GM12878 (cell line): ENCODE data around the gene ZSCAN10. TPM values are rescaled to one million over a fixed set of nuclear protein-coding genes. Genes with fewer than 3 reads are reported as not detected.

Experiments
- ATAC-seq: fragments of 200-7000 bp; cut with Tn5 transposase; 3 replicates; pipeline ENCODE4 v1.9.1; 2020; ENCODE audit warnings: mild to moderate bottlenecking, moderate library complexity
- BruUV-seq: library from RNA; stranded (reverse); fragments of 400-500 nt; replicated peaks from 2 replicates; lab custom pipeline; 2021; lab: Mats Ljungman, UMichigan
- CTCF ChIA-PET: fragments of 300-600 bp; sonication (Branson Sonifier 250); formaldehyde crosslinking; extraction: SDS; loops from one replicate; lab custom pipeline; 2021; ENCODE audit warnings: inconsistent platforms; lab: Yijun Ruan, JAX
- POLR2A ChIA-PET: fragments of 350-600 bp; formaldehyde crosslinking; extraction: SDS; loops from one replicate; lab custom pipeline; 2021; ENCODE audit warnings: inconsistent platforms; lab: Charles Lee
- RAD21 ChIA-PET: fragments of 300-600 bp; sonication (Branson Sonifier 250); formaldehyde crosslinking; loops from one replicate; lab custom pipeline; 2023; ENCODE audit warnings: antibody characterized with exemption; ENCODE audit not compliant: unreplicated experiment; lab: Charles Lee
- SMC1A ChIA-PET: fragments of 300-600 bp; sonication (Branson Sonifier 250); formaldehyde crosslinking; loops from one replicate; lab custom pipeline; 2023; ENCODE audit not compliant: unreplicated experiment, uncharacterized antibody; lab: Charles Lee
- DNase-seq: peaks from one replicate; pipeline ENCODE4 v3.0.0-alpha.2; 2011; ENCODE audit warnings: low read depth, low spot score
- FAIRE-seq: peaks from 3 replicates; lab custom pipeline; 2011; peaks lifted over from hg19 to GRCh38; lab: Jason Lieb, UNC
- H2AFZ ChIP-seq: 2 replicates; pipeline ENCODE4 v1.6.0; 2011; ENCODE audit warnings: low read depth, low read length, control low read depth; ENCODE audit not compliant: control insufficient read depth
- H3K27ac ChIP-seq: 2 replicates; pipeline ENCODE4 v1.5.1; 2011; ENCODE audit warnings: control low read depth; ENCODE audit not compliant: control insufficient read depth, insufficient read depth
- H3K27me3 ChIP-seq, 2 experiments: replicated peaks in 1 of 2; 2 replicates each; pipeline versions ENCODE4 v1.6.0 to v1.6.1; 2011; ENCODE audit warnings: low read length in 1 of 2; ENCODE audit not compliant: control insufficient read depth in 2 of 2, insufficient read depth in 2 of 2
- H3K36me3 ChIP-seq, 2 experiments: 2 replicates each; pipeline ENCODE4 v1.5.1; 2011; ENCODE audit warnings: low read length in 1 of 2; ENCODE audit not compliant: control insufficient read depth in 2 of 2, insufficient read depth in 2 of 2
- H3K4me1 ChIP-seq: 2 replicates; pipeline ENCODE4 v1.6.1; 2011; ENCODE audit warnings: mild to moderate bottlenecking, low read length, moderate library complexity, mixed read lengths; ENCODE audit not compliant: control insufficient read depth, insufficient read depth
- H3K4me2 ChIP-seq: 2 replicates; pipeline ENCODE4 v1.6.0; 2011; ENCODE audit warnings: control low read depth; ENCODE audit not compliant: control insufficient read depth, insufficient read depth
- H3K4me3 ChIP-seq: fragments of 200-600 bp; sonication (generic); 2 replicates; pipeline ENCODE4 v1.5.1; 2016
- H3K79me2 ChIP-seq: 2 replicates; pipeline ENCODE4 v1.6.0; 2011; ENCODE audit warnings: low read length; ENCODE audit not compliant: control insufficient read depth, insufficient read depth
- H3K9ac ChIP-seq: 2 replicates; pipeline ENCODE4 v1.8.0; 2011; ENCODE audit warnings: low read length, control low read depth, mixed read lengths; ENCODE audit not compliant: control insufficient read depth, insufficient read depth
- H3K9me3 ChIP-seq: replicated peaks from 3 replicates; pipeline ENCODE4 v1.5.1; 2011; ENCODE audit warnings: mild to moderate bottlenecking, low read length; ENCODE audit not compliant: control insufficient read depth, insufficient read depth
- H4K20me1 ChIP-seq: 2 replicates; pipeline ENCODE4 v1.6.0; 2011; ENCODE audit not compliant: control insufficient read depth, insufficient read depth
- CREB1 ChIP-seq: IDR thresholded peaks from 2 replicates; pipeline ENCODE4 v1.6.1; 2012; ENCODE audit warnings: low read depth, mild to moderate bottlenecking, inconsistent platforms
- EGR1 ChIP-seq, 2 experiments: IDR thresholded peaks; 1 replicate in 1 of 2; 2 replicates in 1 of 2; pipeline ENCODE4 v1.6.1; 2011 to 2012; ENCODE audit warnings: low read depth in 2 of 2, low read length in 2 of 2, borderline replicate concordance in 1 of 2, mild to moderate bottlenecking in 1 of 2, moderate library complexity in 1 of 2
- EP300 ChIP-seq, 2 experiments: fragments of 150-350 bp in 1 of 2; IDR thresholded peaks; 2 replicates each; pipeline ENCODE4 v1.6.1; 2011 to 2012; ENCODE audit warnings: low read depth in 2 of 2, low read length in 2 of 2, borderline replicate concordance in 1 of 2, improper control_type of control experiment in 1 of 2, inconsistent platforms in 1 of 2; ENCODE audit not compliant: control insufficient read depth in 1 of 2
- IKZF2 ChIP-seq, 2 experiments: fragments of 450-650 bp; IDR thresholded peaks; 2 replicates each; pipeline ENCODE4 v1.6.1; 2017; ENCODE audit warnings: mild to moderate bottlenecking in 2 of 2, moderate library complexity in 2 of 2
- NFYA ChIP-seq: IDR thresholded peaks from 2 replicates; pipeline ENCODE4 v1.6.1; 2011; ENCODE audit warnings: low read depth, mild to moderate bottlenecking, low read length, improper control_type of control experiment, borderline replicate concordance
- NFYB ChIP-seq: IDR thresholded peaks from 2 replicates; pipeline ENCODE4 v1.6.1; 2011; ENCODE audit warnings: low read depth, mild to moderate bottlenecking, low read length, improper control_type of control experiment, moderate library complexity; ENCODE audit not compliant: insufficient read depth
- WGBS: methylation state at CpG from one replicate; pipeline ENCODE4 v1.1.6; 2016; ENCODE audit warnings: low lambda C conversion rate; ENCODE audit not compliant: insufficient replicate concordance, insufficient coverage; ENCODE audit errors: missing lambda C conversion rate; 5-methylcytosine and 5-hydroxymethylcytosine counted together
- in situ Hi-C: fragments of 300-500 bp; cut with MboI; formaldehyde crosslinking; loops from 9 replicates; pipeline ENCODE4 v1.14.3; 2018; ENCODE audit warnings: mixed read lengths
- intact Hi-C: fragments of 100-400 bp; cut with micrococcal nuclease; formaldehyde crosslinking; loops from one replicate; pipeline ENCODE4 v1.14.2; 2022; ENCODE audit not compliant: unreplicated experiment
- polyA plus RNA-seq, 11 experiments: library from polyadenylated mRNA; depleted of rRNA in 4 of 11; unstranded in 6 of 11; stranded (reverse) in 5 of 11; fragments of >200 nt; fragmentation: Nextera tagmentation in 4 of 11; fragmentation: Illumina TruSeq in 1 of 11; extraction: Ambion mirVana in 4 of 11; extraction: Trizol in 1 of 11; gene quantifications; 1 replicate in 1 of 11; 2 replicates in 10 of 11; pipeline versions ENCODE4 v1.2.1 to v1.2.3, GENCODE V29; 2011 to 2016; ENCODE audit warnings: inconsistent platforms in 2 of 11, missing spikeins in 2 of 11, low read depth in 1 of 11
- small RNA-seq: library from RNA; depleted of rRNA; stranded (forward); fragments of <200 nt; gene quantifications from one replicate; pipeline ENCODE3, GENCODE V24; 2014
- total RNA-seq, 4 experiments: library from RNA; depleted of rRNA in 3 of 4; stranded (reverse); fragments of >200 nt in 3 of 4; fragmentation: Illumina TruSeq in 1 of 4; extraction: Trizol in 1 of 4; gene quantifications; 2 replicates each; pipeline versions ENCODE4 v1.2.1 to v1.2.3, GENCODE V29; 2013 to 2021
- TF ChIP-seq, protein P1 (sequence below): fragments of 450-650 bp; IDR thresholded peaks from 2 replicates; pipeline ENCODE4 v1.6.1; 2017; ENCODE audit warnings: antibody characterized with exemption, mild to moderate bottlenecking, moderate library complexity

Gene ZSCAN10
- total and polyA plus RNA-seq, 10 of the 15 experiments (the other 5 are each of a cell fraction or from before 2014, with no cell fraction given) = 0.06 to 0.33 TPM; not detected in 8

DNA sequence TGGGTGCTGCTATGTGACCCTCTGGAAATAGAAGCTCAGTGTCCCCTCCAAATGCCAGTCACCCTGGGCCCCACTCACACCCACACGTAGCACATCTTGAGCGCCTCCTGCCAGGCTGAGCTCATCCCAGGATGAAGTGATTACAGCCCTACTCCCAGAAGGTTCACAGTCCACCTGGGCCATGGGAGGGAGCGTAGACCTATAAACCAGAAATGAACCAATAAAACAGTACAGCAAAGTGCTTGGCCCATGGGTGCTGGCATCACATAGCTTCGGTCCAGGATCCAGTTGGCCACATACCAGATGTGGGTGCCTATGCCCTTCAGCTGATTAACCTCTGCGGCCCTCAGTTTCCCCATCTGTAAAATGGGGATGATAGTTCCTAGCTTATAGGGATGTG is 60.2 kb downstream of the ZSCAN10 start:
- CTCF ChIA-PET = interaction anchor here (9.0 kb wide), 1 partner anchor 9 kb away, joined by 76 read pairs; no protein-coding TSS in a partner anchor
- 69% methylated on average over 5 of the region's 5 CpGs for WGBS

More for the DNA sequence above, 60.2 kb downstream of the ZSCAN10 start:
- H3K9me3 ChIP-seq = no peaks in the 10 kb centered on the region
- intact Hi-C loops = no loop called here
- no peak overlapping the region for H3K4me3 ChIP-seq
- no TSS peak for BruUV-seq
- H2AFZ ChIP-seq = no peak overlapping the region
- no peaks in the 10 kb centered on the region for H3K79me2 ChIP-seq
- ChIA-PET RAD21 (no interaction called here), SMC1A (no interaction called here), POLR2A (no interaction called here)
- no peak overlapping the region for H3K9ac ChIP-seq
- no peaks in the 10 kb centered on the region for H3K4me1 ChIP-seq
- no peak overlapping the region for H3K4me2 ChIP-seq
- in situ Hi-C loops = no loop called here
- DNase-seq (no peak), ATAC-seq (no peak), FAIRE-seq (no peak)
- no peaks in the 10 kb centered on the region for H3K36me3 ChIP-seq
- H3K27me3 ChIP-seq = peaks cover 8 to 19% of the 10 kb centered on the region in 2 experiments; a peak in 3 of 4 replicates
- no peak for TF ChIP-seq EP300 (IDR thresholded peaks at IDR 0.05; ENCODE audit: borderline replicate concordance in 1 of 2, control insufficient read depth in 1 of 2, low read depth in 2 of 2, low read length in 2 of 2)
- no peak for TF ChIP-seq CREB1
- no peak for TF ChIP-seq EGR1 (IDR thresholded peaks at IDR 0.05; ENCODE audit: borderline replicate concordance in 1 of 2, low read depth in 2 of 2, low read length in 2 of 2)
- TF ChIP-seq NFYA = no peak
- no peak for TF ChIP-seq NFYB
- TF ChIP-seq, protein P1, sequence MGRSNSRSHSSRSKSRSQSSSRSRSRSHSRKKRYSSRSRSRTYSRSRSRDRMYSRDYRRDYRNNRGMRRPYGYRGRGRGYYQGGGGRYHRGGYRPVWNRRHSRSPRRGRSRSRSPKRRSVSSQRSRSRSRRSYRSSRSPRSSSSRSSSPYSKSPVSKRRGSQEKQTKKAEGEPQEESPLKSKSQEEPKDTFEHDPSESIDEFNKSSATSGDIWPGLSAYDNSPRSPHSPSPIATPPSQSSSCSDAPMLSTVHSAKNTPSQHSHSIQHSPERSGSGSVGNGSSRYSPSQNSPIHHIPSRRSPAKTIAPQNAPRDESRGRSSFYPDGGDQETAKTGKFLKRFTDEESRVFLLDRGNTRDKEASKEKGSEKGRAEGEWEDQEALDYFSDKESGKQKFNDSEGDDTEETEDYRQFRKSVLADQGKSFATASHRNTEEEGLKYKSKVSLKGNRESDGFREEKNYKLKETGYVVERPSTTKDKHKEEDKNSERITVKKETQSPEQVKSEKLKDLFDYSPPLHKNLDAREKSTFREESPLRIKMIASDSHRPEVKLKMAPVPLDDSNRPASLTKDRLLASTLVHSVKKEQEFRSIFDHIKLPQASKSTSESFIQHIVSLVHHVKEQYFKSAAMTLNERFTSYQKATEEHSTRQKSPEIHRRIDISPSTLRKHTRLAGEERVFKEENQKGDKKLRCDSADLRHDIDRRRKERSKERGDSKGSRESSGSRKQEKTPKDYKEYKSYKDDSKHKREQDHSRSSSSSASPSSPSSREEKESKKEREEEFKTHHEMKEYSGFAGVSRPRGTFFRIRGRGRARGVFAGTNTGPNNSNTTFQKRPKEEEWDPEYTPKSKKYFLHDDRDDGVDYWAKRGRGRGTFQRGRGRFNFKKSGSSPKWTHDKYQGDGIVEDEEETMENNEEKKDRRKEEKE = no peak
- no peak for TF ChIP-seq IKZF2 (IDR thresholded peaks at IDR 0.05)
- no peak overlapping the region for H3K27ac ChIP-seq
- no peaks in the 10 kb centered on the region for H4K20me1 ChIP-seq

Small RNAs within 50 kb of the gene (small RNA-seq; reads per million reads assigned to genes)
- 0.12 reads per million for gene RNU1-22P

Other genes with a start within 250 kb of the ZSCAN10 start
Only the 7 nearest of the 22 such genes appear.
- gene HCFC1R1, start 75.4 kb downstream of the ZSCAN10 start, total RNA-seq (2014; rRNA removed) = 35.9 and 40.7 TPM in 2 replicates
- 13.7 and 14.6 TPM in 2 replicates for gene HCFC1R1, start 75.4 kb downstream of the ZSCAN10 start, total RNA-seq (2014; rRNA removed; fragmentation: Illumina TruSeq; extraction: Trizol)
- 26.6 and 31.7 TPM in 2 replicates for gene HCFC1R1, start 75.4 kb downstream of the ZSCAN10 start, total RNA-seq (2021)
- 6.8 and 14.3 TPM in 2 replicates for gene HCFC1R1, start 75.4 kb downstream of the ZSCAN10 start, polyA plus RNA-seq (2011; rRNA removed)
- 4.8 and 11.5 TPM in 2 replicates for gene HCFC1R1, start 75.4 kb downstream of the ZSCAN10 start, polyA plus RNA-seq (2014; fragmentation: Illumina TruSeq; extraction: Trizol)
- gene HCFC1R1, start 75.4 kb downstream of the ZSCAN10 start, polyA plus RNA-seq (2014; fragmentation: Nextera tagmentation; extraction: Ambion mirVana) = 10 to 100 TPM in 1 of 2 experiments, 1 to 10 TPM in 1; 2.8 to 10.2 TPM
- 41.9 and 48.1 TPM in 2 replicates for gene HCFC1R1, start 75.4 kb downstream of the ZSCAN10 start, polyA plus RNA-seq (2014; rRNA removed)
- 10 to 100 TPM; 31.4 to 42.5 TPM for gene HCFC1R1, start 75.4 kb downstream of the ZSCAN10 start, polyA plus RNA-seq (2016; fragmentation: Nextera tagmentation; extraction: Ambion mirVana)
- 21.6 and 28.5 TPM in 2 replicates for gene THOC6, start 75.3 kb downstream of the ZSCAN10 start, total RNA-seq (2014; rRNA removed)
- 15.1 and 15.9 TPM in 2 replicates for gene THOC6, start 75.3 kb downstream of the ZSCAN10 start, total RNA-seq (2014; rRNA removed; fragmentation: Illumina TruSeq; extraction: Trizol)
- gene THOC6, start 75.3 kb downstream of the ZSCAN10 start, total RNA-seq (2021) = 31.6 and 33.1 TPM in 2 replicates
- 15.5 and 27.3 TPM in 2 replicates for gene THOC6, start 75.3 kb downstream of the ZSCAN10 start, polyA plus RNA-seq (2011; rRNA removed)
- gene THOC6, start 75.3 kb downstream of the ZSCAN10 start, polyA plus RNA-seq (2014; fragmentation: Illumina TruSeq; extraction: Trizol) = 4.8 and 14.3 TPM in 2 replicates
- 1 to 10 TPM; 1.0 to 2.4 TPM for gene THOC6, start 75.3 kb downstream of the ZSCAN10 start, polyA plus RNA-seq (2014; fragmentation: Nextera tagmentation; extraction: Ambion mirVana)
- gene THOC6, start 75.3 kb downstream of the ZSCAN10 start, polyA plus RNA-seq (2014; rRNA removed) = 31.7 and 35.2 TPM in 2 replicates
- 10 to 100 TPM; 53.7 to 54.4 TPM for gene THOC6, start 75.3 kb downstream of the ZSCAN10 start, polyA plus RNA-seq (2016; fragmentation: Nextera tagmentation; extraction: Ambion mirVana)
- gene BICDL2, start 62.4 kb downstream of the ZSCAN10 start, total RNA-seq (2014; rRNA removed) = not detected in 2 replicates
- not detected in 2 replicates for gene BICDL2, start 62.4 kb downstream of the ZSCAN10 start, total RNA-seq (2014; rRNA removed; fragmentation: Illumina TruSeq; extraction: Trizol)
- gene BICDL2, start 62.4 kb downstream of the ZSCAN10 start, total RNA-seq (2021) = not detected in 2 replicates
- not detected in 2 replicates for gene BICDL2, start 62.4 kb downstream of the ZSCAN10 start, polyA plus RNA-seq (2011; rRNA removed)
- not detected in 2 replicates for gene BICDL2, start 62.4 kb downstream of the ZSCAN10 start, polyA plus RNA-seq (2014; fragmentation: Illumina TruSeq; extraction: Trizol)
- not detected for gene BICDL2, start 62.4 kb downstream of the ZSCAN10 start, polyA plus RNA-seq (2014; fragmentation: Nextera tagmentation; extraction: Ambion mirVana)
- gene BICDL2, start 62.4 kb downstream of the ZSCAN10 start, polyA plus RNA-seq (2014; rRNA removed) = not detected in 2 replicates
- not detected for gene BICDL2, start 62.4 kb downstream of the ZSCAN10 start, polyA plus RNA-seq (2016; fragmentation: Nextera tagmentation; extraction: Ambion mirVana)
- 0.11 and 0.33 TPM in 2 replicates for gene MMP25, start 52.7 kb downstream of the ZSCAN10 start, total RNA-seq (2014; rRNA removed)
- gene MMP25, start 52.7 kb downstream of the ZSCAN10 start, total RNA-seq (2014; rRNA removed; fragmentation: Illumina TruSeq; extraction: Trizol) = 0.18 and 0.31 TPM in 2 replicates
- 0.31 and 0.35 TPM in 2 replicates for gene MMP25, start 52.7 kb downstream of the ZSCAN10 start, total RNA-seq (2021)
- gene MMP25, start 52.7 kb downstream of the ZSCAN10 start, polyA plus RNA-seq (2011; rRNA removed) = 0.01 and 0.03 TPM in 2 replicates
- gene MMP25, start 52.7 kb downstream of the ZSCAN10 start, polyA plus RNA-seq (2014; fragmentation: Illumina TruSeq; extraction: Trizol) = 0.06 TPM in 1 of 2 replicates, not detected in the other
- gene MMP25, start 52.7 kb downstream of the ZSCAN10 start, polyA plus RNA-seq (2014; fragmentation: Nextera tagmentation; extraction: Ambion mirVana) = under 1 TPM in 1 of 2 experiments, not detected in 1; 0.04 TPM
- gene MMP25, start 52.7 kb downstream of the ZSCAN10 start, polyA plus RNA-seq (2014; rRNA removed) = 0.35 and 0.39 TPM in 2 replicates
- under 1 TPM; 0.13 to 0.36 TPM for gene MMP25, start 52.7 kb downstream of the ZSCAN10 start, polyA plus RNA-seq (2016; fragmentation: Nextera tagmentation; extraction: Ambion mirVana)
- gene IL32, start 33.7 kb downstream of the ZSCAN10 start, total RNA-seq (2014; rRNA removed) = 61.5 and 70.0 TPM in 2 replicates
- 25.8 and 27.0 TPM in 2 replicates for gene IL32, start 33.7 kb downstream of the ZSCAN10 start, total RNA-seq (2014; rRNA removed; fragmentation: Illumina TruSeq; extraction: Trizol)
- gene IL32, start 33.7 kb downstream of the ZSCAN10 start, total RNA-seq (2021) = 69.5 and 72.6 TPM in 2 replicates
- 92.5 and 122 TPM in 2 replicates for gene IL32, start 33.7 kb downstream of the ZSCAN10 start, polyA plus RNA-seq (2011; rRNA removed)
- 30.5 and 54.4 TPM in 2 replicates for gene IL32, start 33.7 kb downstream of the ZSCAN10 start, polyA plus RNA-seq (2014; fragmentation: Illumina TruSeq; extraction: Trizol)
- gene IL32, start 33.7 kb downstream of the ZSCAN10 start, polyA plus RNA-seq (2014; fragmentation: Nextera tagmentation; extraction: Ambion mirVana) = 10 to 100 TPM; 44.8 to 49.3 TPM
- 74.1 and 82.0 TPM in 2 replicates for gene IL32, start 33.7 kb downstream of the ZSCAN10 start, polyA plus RNA-seq (2014; rRNA removed)
- gene IL32, start 33.7 kb downstream of the ZSCAN10 start, polyA plus RNA-seq (2016; fragmentation: Nextera tagmentation; extraction: Ambion mirVana) = 10 to 100 TPM; 51.1 to 57.2 TPM
- 0.71 and 0.90 TPM in 2 replicates for gene ZNF205, start 13.3 kb upstream of the ZSCAN10 start, total RNA-seq (2014; rRNA removed)
- gene ZNF205, start 13.3 kb upstream of the ZSCAN10 start, total RNA-seq (2014; rRNA removed; fragmentation: Illumina TruSeq; extraction: Trizol) = 0.32 and 0.63 TPM in 2 replicates
- 1.2 and 1.5 TPM in 2 replicates for gene ZNF205, start 13.3 kb upstream of the ZSCAN10 start, total RNA-seq (2021)
- 0.29 and 0.67 TPM in 2 replicates for gene ZNF205, start 13.3 kb upstream of the ZSCAN10 start, polyA plus RNA-seq (2011; rRNA removed)
- 0.26 TPM in 1 of 2 replicates, not detected in the other for gene ZNF205, start 13.3 kb upstream of the ZSCAN10 start, polyA plus RNA-seq (2014; fragmentation: Illumina TruSeq; extraction: Trizol)
- gene ZNF205, start 13.3 kb upstream of the ZSCAN10 start, polyA plus RNA-seq (2014; fragmentation: Nextera tagmentation; extraction: Ambion mirVana) = not detected
- 0.95 and 1.00 TPM in 2 replicates for gene ZNF205, start 13.3 kb upstream of the ZSCAN10 start, polyA plus RNA-seq (2014; rRNA removed)
- gene ZNF205, start 13.3 kb upstream of the ZSCAN10 start, polyA plus RNA-seq (2016; fragmentation: Nextera tagmentation; extraction: Ambion mirVana) = 1 to 10 TPM in 1 of 2 experiments, under 1 TPM in 1; 0.58 to 1.1 TPM
- gene ZNF213, start 35.7 kb upstream of the ZSCAN10 start, total RNA-seq (2014; rRNA removed) = 1.1 TPM in 2 replicates
- 0.83 and 1.2 TPM in 2 replicates for gene ZNF213, start 35.7 kb upstream of the ZSCAN10 start, total RNA-seq (2014; rRNA removed; fragmentation: Illumina TruSeq; extraction: Trizol)
- 7.2 and 9.4 TPM in 2 replicates for gene ZNF213, start 35.7 kb upstream of the ZSCAN10 start, total RNA-seq (2021)
- gene ZNF213, start 35.7 kb upstream of the ZSCAN10 start, polyA plus RNA-seq (2011; rRNA removed) = 0.13 and 0.53 TPM in 2 replicates
- gene ZNF213, start 35.7 kb upstream of the ZSCAN10 start, polyA plus RNA-seq (2014; fragmentation: Illumina TruSeq; extraction: Trizol) = 0.22 and 0.91 TPM in 2 replicates
- gene ZNF213, start 35.7 kb upstream of the ZSCAN10 start, polyA plus RNA-seq (2014; fragmentation: Nextera tagmentation; extraction: Ambion mirVana) = under 1 TPM; 0.55 to 0.58 TPM
- 3.1 and 3.2 TPM in 2 replicates for gene ZNF213, start 35.7 kb upstream of the ZSCAN10 start, polyA plus RNA-seq (2014; rRNA removed)
- gene ZNF213, start 35.7 kb upstream of the ZSCAN10 start, polyA plus RNA-seq (2016; fragmentation: Nextera tagmentation; extraction: Ambion mirVana) = 1 to 10 TPM; 3.4 to 4.8 TPM